DOHH2 (cell line): ENCODE measurements around the gene NFIA.

Source experiments
- H3F3A ChIP-seq: fragments of 200-600 bp; sonication (generic), shearing (Covaris generic); 2 replicates; pipeline ENCODE4 v1.6.0; 2016; ENCODE audit warnings: antibody characterized with exemption, mild to moderate bottlenecking; ENCODE audit not compliant: control insufficient read depth, insufficient read depth
- H3K27ac ChIP-seq: fragments of 200-600 bp; sonication (generic); 2 replicates; pipeline ENCODE4 v1.5.1; 2014; ENCODE audit warnings: low read depth, mild to moderate bottlenecking, low read length, moderate library complexity
- H3K27me3 ChIP-seq: fragments of 200-600 bp; sonication (generic); 2 replicates; pipeline ENCODE4 v1.6.1; 2014; ENCODE audit warnings: mild to moderate bottlenecking, low read length, mixed read lengths; ENCODE audit not compliant: control insufficient read depth
- H3K36me3 ChIP-seq: fragments of 200-600 bp; sonication (generic); 2 replicates; pipeline ENCODE4 v1.6.1; 2014; ENCODE audit warnings: mild to moderate bottlenecking, low read length, moderate library complexity, mixed read lengths; ENCODE audit not compliant: control insufficient read depth
- H3K4me1 ChIP-seq: fragments of 200-600 bp; sonication (generic); 2 replicates; pipeline ENCODE4 v1.6.1; 2014; ENCODE audit warnings: mild to moderate bottlenecking, low read length, mixed read lengths; ENCODE audit not compliant: control insufficient read depth
- H3K4me2 ChIP-seq: fragments of 200-600 bp; sonication (generic); 2 replicates; pipeline ENCODE4 v1.6.0; 2014; ENCODE audit warnings: mild to moderate bottlenecking, low read length, moderate library complexity
- H3K4me3 ChIP-seq: fragments of 200-600 bp; sonication (generic); 2 replicates; pipeline ENCODE4 v1.5.1; 2014; ENCODE audit warnings: mild to moderate bottlenecking, low read length, mixed read lengths
- H3K79me2 ChIP-seq: fragments of 200-600 bp; sonication (generic); 2 replicates; pipeline ENCODE4 v1.6.1; 2014; ENCODE audit warnings: mild to moderate bottlenecking, low read length, mixed read lengths; ENCODE audit not compliant: control insufficient read depth
- H3K9me2 ChIP-seq: fragments of 200-600 bp; sonication (generic); replicated peaks from 2 replicates; pipeline ENCODE4 v1.6.1; 2014; ENCODE audit warnings: mild to moderate bottlenecking, low read length, mixed read lengths; ENCODE audit not compliant: control insufficient read depth
- H3K9me3 ChIP-seq: fragments of 200-600 bp; sonication (generic); 2 replicates; pipeline ENCODE4 v1.6.1; 2014; ENCODE audit warnings: antibody characterized with exemption, low read length, mixed read lengths; ENCODE audit not compliant: control insufficient read depth, insufficient read depth
- H4K20me1 ChIP-seq: fragments of 200-600 bp; sonication (generic); 2 replicates; pipeline ENCODE4 v1.6.0; 2014; ENCODE audit warnings: low read depth, mild to moderate bottlenecking, antibody characterized with exemption, low read length, moderate library complexity; ENCODE audit not compliant: control insufficient read depth, insufficient read depth
- CTCF ChIP-seq: fragments of 200-600 bp; sonication (generic); IDR thresholded peaks from one replicate; pipeline ENCODE4 v1.5.1; 2014; ENCODE audit warnings: antibody characterized with exemption, mild to moderate bottlenecking, low read depth, low read length; ENCODE audit not compliant: poor library complexity, severe bottlenecking
- EZH2phosphoT487 ChIP-seq: fragments of 200-600 bp; sonication (generic); IDR thresholded peaks from 2 replicates; pipeline ENCODE4 v1.6.1; 2017; ENCODE audit warnings: borderline replicate concordance, mild to moderate bottlenecking, antibody characterized with exemption, low read length, moderate library complexity, mixed read lengths

The NFIA gene

GRCh38 chr1:61208172-61208571 is 125.8 kb downstream of the NFIA start:
- Histone ChIP-seq H3K79me2 (no peaks in the 10 kb centered on the region; the same call in 1 of the 2 replicates), H3K4me2 (no peak overlapping the region), H3K9me2 (no peaks in the 10 kb centered on the region), H3F3A (no peaks in the 10 kb centered on the region), H3K4me3 (no peak overlapping the region), H3K27me3 (no peaks in the 10 kb centered on the region), H3K4me1 (no peaks in the 10 kb centered on the region), H4K20me1 (no peaks in the 10 kb centered on the region), H3K27ac (no peak overlapping the region), H3K9me3 (no peaks in the 10 kb centered on the region), H3K36me3 (no peaks in the 10 kb centered on the region)
- no peak for TF ChIP-seq CTCF

GRCh38 chr1:61208831-61209230 is 126.5 kb downstream of the NFIA start:
- Histone ChIP-seq H3K27ac (no peak overlapping the region), H3K4me3 (no peak overlapping the region), H3K36me3 (no peaks in the 10 kb centered on the region), H3K9me2 (no peaks in the 10 kb centered on the region), H3K4me1 (no peaks in the 10 kb centered on the region), H3F3A (no peaks in the 10 kb centered on the region), H3K79me2 (no peaks in the 10 kb centered on the region; the same call in 1 of the 2 replicates), H3K9me3 (no peaks in the 10 kb centered on the region), H4K20me1 (no peaks in the 10 kb centered on the region), H3K4me2 (no peak overlapping the region), H3K27me3 (no peaks in the 10 kb centered on the region)
- TF ChIP-seq CTCF (no peak), EZH2phosphoT487 (no peak)

- Histone ChIP-seq H4K20me1 (no peaks in the 10 kb centered on the region), H3K79me2 (no peaks in the 10 kb centered on the region; the same call in 1 of the 2 replicates), H3K9me3 (no peaks in the 10 kb centered on the region), H3F3A (no peaks in the 10 kb centered on the region), H3K4me3 (no peak overlapping the region), H3K27me3 (no peaks in the 10 kb centered on the region), H3K4me2 (no peak overlapping the region), H3K9me2 (no peaks in the 10 kb centered on the region), H3K4me1 (no peaks in the 10 kb centered on the region), H3K27ac (no peak overlapping the region), H3K36me3 (no peaks in the 10 kb centered on the region)
- TF ChIP-seq CTCF, result no peak
- no peak for TF ChIP-seq EZH2phosphoT487
Measured at GRCh38 chr1:61210435-61211154, 128.2 kb downstream of the NFIA start.
